Gastrocnemius medialis (tissue), 4 donors: ENCODE data around the gene THADA.

Experiments
- CTCF ChIP-seq, 5 experiments: fragments of 450-650 bp in 3 of 5; fragments of 200-600 bp in 2 of 5; sonication (generic) in 2 of 5; IDR thresholded peaks in 4 of 5; conservative IDR thresholded peaks in 1 of 5; 1 replicate in 4 of 5; 2 replicates in 1 of 5; pipeline ENCODE4 v1.5.1; 2016 to 2019; ENCODE audit warnings: antibody characterized with exemption in 5 of 5, mild to moderate bottlenecking in 3 of 5, moderate library complexity in 3 of 5
- POLR2A ChIP-seq, 2 donors: fragments of 450-650 bp; IDR thresholded peaks; one replicate each; pipeline ENCODE4 v1.6.1; 2017; ENCODE audit warnings: antibody characterized with exemption in 2 of 2, mild to moderate bottlenecking in 2 of 2, moderate library complexity in 2 of 2

GRCh38 chr2:43520919-43521318 is 74.9 kb downstream of the THADA start:
- TF ChIP-seq CTCF (IDR thresholded peaks at IDR 0.05 in 4 of 5, conservative IDR thresholded peaks at IDR 0.05 in 1 of 5) (no peak), POLR2A (IDR thresholded peaks at IDR 0.05) (no peak)
